Adrenal gland (tissue), 5 donors: Measurements from ENCODE around the gene SEC16A.

ENCODE experiments used
- POLR2A ChIP-seq, 2 donors: fragments of 450-650 bp; IDR thresholded peaks; one replicate each; pipeline ENCODE4 v1.6.1; 2017; ENCODE audit warnings: antibody characterized with exemption in 2 of 2, mild to moderate bottlenecking in 2 of 2, moderate library complexity in 1 of 2
- TF ChIP-seq, protein P1 (sequence below), 6 experiments: fragments of 450-650 bp in 4 of 6; fragments of 200-600 bp in 2 of 6; sonication (generic) in 1 of 6; IDR thresholded peaks; 1 replicate in 5 of 6; 2 replicates in 1 of 6; pipeline versions ENCODE4 v1.5.1 to v1.8.0; 2016 to 2021; ENCODE audit warnings: antibody characterized with exemption in 6 of 6, mild to moderate bottlenecking in 2 of 6, moderate library complexity in 1 of 6
- donor health status: DM: no; HTN: no; CAD: no.

DNA sequence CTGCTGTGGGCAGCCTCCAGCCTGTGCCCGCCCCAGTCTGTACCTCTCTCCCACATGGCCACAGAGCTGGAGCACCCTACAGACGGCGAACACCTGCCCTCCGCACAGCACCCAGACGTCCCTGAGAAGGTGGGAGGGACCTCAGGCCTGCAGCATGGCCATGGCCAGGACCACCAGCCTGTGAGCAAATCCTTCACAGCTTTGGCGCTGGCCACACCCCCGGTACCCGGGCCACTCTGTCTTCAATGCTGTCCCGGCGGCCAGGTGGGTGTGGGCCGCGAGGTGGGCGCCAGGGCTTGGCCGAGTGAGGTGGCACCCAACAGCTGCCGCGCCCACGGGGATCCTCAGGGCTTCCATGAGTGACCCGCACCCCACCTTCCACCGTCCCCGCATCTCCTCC, 44.3 kb upstream of the SEC16A start:
- TF ChIP-seq, protein P1, sequence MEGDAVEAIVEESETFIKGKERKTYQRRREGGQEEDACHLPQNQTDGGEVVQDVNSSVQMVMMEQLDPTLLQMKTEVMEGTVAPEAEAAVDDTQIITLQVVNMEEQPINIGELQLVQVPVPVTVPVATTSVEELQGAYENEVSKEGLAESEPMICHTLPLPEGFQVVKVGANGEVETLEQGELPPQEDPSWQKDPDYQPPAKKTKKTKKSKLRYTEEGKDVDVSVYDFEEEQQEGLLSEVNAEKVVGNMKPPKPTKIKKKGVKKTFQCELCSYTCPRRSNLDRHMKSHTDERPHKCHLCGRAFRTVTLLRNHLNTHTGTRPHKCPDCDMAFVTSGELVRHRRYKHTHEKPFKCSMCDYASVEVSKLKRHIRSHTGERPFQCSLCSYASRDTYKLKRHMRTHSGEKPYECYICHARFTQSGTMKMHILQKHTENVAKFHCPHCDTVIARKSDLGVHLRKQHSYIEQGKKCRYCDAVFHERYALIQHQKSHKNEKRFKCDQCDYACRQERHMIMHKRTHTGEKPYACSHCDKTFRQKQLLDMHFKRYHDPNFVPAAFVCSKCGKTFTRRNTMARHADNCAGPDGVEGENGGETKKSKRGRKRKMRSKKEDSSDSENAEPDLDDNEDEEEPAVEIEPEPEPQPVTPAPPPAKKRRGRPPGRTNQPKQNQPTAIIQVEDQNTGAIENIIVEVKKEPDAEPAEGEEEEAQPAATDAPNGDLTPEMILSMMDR (IDR thresholded peaks at IDR 0.05): no peak
- TF ChIP-seq POLR2A (IDR thresholded peaks at IDR 0.05): no peak
